HEK293 (cell line): ENCODE measurements around the gene HEPHL1.

Experiments
- ZBTB7A ChIP-seq: fragments of 450-650 bp; formaldehyde crosslinking; IDR thresholded peaks from 2 replicates; pipeline ENCODE4 v1.5.1; 2016; ENCODE audit warnings: low read depth, missing biosample characterization, missing genetic modification characterization
- ZEB2 ChIP-seq: fragments of 450-650 bp; formaldehyde crosslinking; IDR thresholded peaks from 2 replicates; pipeline ENCODE4 v1.5.1; 2016; ENCODE audit warnings: missing biosample characterization, missing genetic modification characterization
- ZNF19 ChIP-seq: fragments of 450-650 bp; formaldehyde crosslinking; IDR thresholded peaks from 2 replicates; pipeline ENCODE4; 2016; ENCODE audit warnings: missing biosample characterization, missing genetic modification characterization, low read depth
- ZNF221 ChIP-seq: fragments of 450-650 bp; formaldehyde crosslinking; IDR thresholded peaks from 2 replicates; pipeline ENCODE4 v1.5.1; 2017; ENCODE audit warnings: missing biosample characterization, missing genetic modification characterization, borderline replicate concordance
- ZNF624 ChIP-seq: fragments of 450-650 bp; formaldehyde crosslinking; IDR thresholded peaks from 2 replicates; pipeline ENCODE4 v1.5.1; 2017; ENCODE audit warnings: missing biosample characterization, missing genetic modification characterization
- TF ChIP-seq, protein P1 (sequence below): fragments of 450-650 bp; formaldehyde crosslinking; IDR thresholded peaks from 2 replicates; pipeline ENCODE4 v1.5.1; 2016; ENCODE audit warnings: missing biosample characterization, missing genetic modification characterization

DNA sequence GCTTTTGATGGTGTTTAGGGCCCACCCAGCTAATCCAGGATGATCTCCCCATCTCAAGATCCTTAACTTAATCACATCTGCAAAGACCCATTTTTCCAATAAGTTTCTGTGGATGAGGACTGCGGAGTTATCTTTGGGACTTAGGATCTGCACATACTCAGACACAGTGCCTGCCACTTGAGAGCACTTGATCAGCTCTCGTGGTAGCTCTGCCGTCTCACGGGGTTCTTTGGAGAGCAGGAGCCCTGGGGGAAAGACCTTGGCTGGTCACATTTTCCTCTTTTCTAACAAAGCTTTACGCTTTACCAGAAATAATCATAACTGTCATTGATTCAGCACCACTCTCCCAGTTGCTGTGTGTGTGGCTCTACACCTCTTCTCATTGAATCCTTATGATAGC lies 6.1 kb downstream of the HEPHL1 start:
- TF ChIP-seq, protein P1, sequence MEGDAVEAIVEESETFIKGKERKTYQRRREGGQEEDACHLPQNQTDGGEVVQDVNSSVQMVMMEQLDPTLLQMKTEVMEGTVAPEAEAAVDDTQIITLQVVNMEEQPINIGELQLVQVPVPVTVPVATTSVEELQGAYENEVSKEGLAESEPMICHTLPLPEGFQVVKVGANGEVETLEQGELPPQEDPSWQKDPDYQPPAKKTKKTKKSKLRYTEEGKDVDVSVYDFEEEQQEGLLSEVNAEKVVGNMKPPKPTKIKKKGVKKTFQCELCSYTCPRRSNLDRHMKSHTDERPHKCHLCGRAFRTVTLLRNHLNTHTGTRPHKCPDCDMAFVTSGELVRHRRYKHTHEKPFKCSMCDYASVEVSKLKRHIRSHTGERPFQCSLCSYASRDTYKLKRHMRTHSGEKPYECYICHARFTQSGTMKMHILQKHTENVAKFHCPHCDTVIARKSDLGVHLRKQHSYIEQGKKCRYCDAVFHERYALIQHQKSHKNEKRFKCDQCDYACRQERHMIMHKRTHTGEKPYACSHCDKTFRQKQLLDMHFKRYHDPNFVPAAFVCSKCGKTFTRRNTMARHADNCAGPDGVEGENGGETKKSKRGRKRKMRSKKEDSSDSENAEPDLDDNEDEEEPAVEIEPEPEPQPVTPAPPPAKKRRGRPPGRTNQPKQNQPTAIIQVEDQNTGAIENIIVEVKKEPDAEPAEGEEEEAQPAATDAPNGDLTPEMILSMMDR, result no peak
- TF ChIP-seq ZEB2 (tag by site-specific recombination) (no peak), ZBTB7A (no peak), ZNF624 (tag by site-specific recombination) (no peak), ZNF19 (tag by site-specific recombination) (no peak), ZNF221 (tag by site-specific recombination) (no peak)
